ENCODE results near the gene AGAP2. TPM values are rescaled to one million over a fixed set of nuclear protein-coding genes. Genes with fewer than 3 reads are reported as not detected.

Gene AGAP2
- total RNA-seq, 6 donors from 2014 or later, result 2.0 to 7.3 (median 5.8) TPM

DNA sequence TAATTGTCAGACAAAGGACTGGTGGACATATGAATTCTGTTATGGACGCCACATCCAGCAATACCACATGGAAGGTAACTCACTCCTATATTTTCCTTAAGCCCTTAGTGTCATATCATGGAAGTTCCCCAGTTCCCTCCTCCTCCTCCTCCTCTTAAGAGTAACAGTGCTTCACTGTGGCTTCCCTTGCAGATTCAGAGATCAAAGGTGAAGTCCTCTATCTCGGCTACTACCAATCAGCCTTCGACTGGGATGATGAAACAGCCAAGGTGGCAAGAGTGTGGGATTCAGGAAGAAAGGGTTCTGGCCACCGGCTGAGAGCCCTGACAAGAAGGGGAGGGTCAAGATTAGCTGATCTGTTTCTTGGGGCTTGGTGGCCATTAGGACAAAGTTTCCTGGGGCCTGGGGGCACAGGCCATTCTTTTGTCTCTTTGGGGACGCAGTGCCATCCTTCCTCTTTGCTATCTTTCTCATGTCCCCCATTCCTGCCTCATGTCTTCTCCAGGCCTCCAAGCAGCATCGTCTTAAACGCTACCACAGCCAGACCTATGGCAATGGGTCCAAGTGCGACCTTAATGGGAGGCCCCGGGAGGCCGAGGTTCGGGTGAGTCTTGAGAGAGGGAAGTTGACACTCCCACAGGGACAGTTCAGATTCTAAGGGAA is 42.6 kb downstream of the AGAP2 start:
- no peak overlapping the region for H3K4me3 ChIP-seq
- peaks cover 9 to 43% (median 24%) of the 10 kb centered on the region in 4 donors for H3K36me3 ChIP-seq
- H3K27ac ChIP-seq, result no peak overlapping the region
- DNase-seq (no peak), ATAC-seq (ENCODE audit: low FRiP score in 2 of 2) (no peak)
- 95 to 97% methylated on average over 11 of the region's 11 CpGs for WGBS, 2 donors
- H3K9me3 ChIP-seq, result no peaks in the 10 kb centered on the region
- peaks cover 13 to 21% (median 15%) of the 10 kb centered on the region in 4 donors for H3K4me1 ChIP-seq
- TF ChIP-seq, protein P1, sequence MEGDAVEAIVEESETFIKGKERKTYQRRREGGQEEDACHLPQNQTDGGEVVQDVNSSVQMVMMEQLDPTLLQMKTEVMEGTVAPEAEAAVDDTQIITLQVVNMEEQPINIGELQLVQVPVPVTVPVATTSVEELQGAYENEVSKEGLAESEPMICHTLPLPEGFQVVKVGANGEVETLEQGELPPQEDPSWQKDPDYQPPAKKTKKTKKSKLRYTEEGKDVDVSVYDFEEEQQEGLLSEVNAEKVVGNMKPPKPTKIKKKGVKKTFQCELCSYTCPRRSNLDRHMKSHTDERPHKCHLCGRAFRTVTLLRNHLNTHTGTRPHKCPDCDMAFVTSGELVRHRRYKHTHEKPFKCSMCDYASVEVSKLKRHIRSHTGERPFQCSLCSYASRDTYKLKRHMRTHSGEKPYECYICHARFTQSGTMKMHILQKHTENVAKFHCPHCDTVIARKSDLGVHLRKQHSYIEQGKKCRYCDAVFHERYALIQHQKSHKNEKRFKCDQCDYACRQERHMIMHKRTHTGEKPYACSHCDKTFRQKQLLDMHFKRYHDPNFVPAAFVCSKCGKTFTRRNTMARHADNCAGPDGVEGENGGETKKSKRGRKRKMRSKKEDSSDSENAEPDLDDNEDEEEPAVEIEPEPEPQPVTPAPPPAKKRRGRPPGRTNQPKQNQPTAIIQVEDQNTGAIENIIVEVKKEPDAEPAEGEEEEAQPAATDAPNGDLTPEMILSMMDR (IDR thresholded peaks at IDR 0.05), result no peak
- TF ChIP-seq POLR2A (IDR thresholded peaks at IDR 0.05), result no peak
- TF ChIP-seq EP300 (IDR thresholded peaks at IDR 0.05), result no peak
- TF ChIP-seq POLR2AphosphoS5 (IDR thresholded peaks at IDR 0.05), result no peak
- no peaks in the 10 kb centered on the region for H3K27me3 ChIP-seq

DNA sequence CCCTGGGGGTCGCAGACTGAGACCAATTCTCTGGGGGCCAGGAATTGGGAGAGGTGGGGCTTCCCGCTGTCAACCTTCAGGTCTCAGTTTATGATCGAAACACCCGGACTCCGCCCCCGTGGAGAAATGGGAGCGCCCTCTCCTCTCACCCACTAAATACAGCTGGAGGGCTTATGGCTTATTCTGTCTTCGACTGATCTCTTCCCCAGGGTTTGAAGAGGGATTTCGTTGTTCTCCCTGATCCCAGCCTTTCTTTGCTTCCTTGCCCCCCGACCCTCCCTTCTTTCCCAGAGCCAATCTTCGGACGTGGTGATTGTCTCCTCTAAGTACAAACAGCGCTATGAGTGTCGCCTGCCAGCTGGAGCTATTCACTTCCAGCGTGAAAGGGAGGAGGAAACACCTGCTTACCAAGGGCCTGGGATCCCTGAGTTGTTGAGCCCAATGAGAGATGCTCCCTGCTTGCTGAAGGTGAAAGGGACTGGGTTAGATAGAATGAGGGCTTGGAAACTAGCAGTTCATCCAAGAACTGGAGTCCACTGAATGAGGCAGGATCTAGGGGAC is 44.0 kb downstream of the AGAP2 start:
- Histone ChIP-seq H3K9me3 (no peaks in the 10 kb centered on the region), H3K27me3 (no peaks in the 10 kb centered on the region), H3K27ac (peak overlapping the region; percentile 78 to 91 (median 84)), H3K4me3 (peak overlapping the region; percentile 76 to 92 (median 88)), H3K4me1 (peaks cover 13 to 21% (median 15%) of the 10 kb centered on the region in 4 donors), H3K36me3 (peaks cover 9 to 36% (median 24%) of the 10 kb centered on the region in 4 donors)
- WGBS, 2 donors, result 1 to 2% methylated on average over 8 to 15 of the region's 15 CpGs
- peak in 1 of 2 donors; percentile 2 for ATAC-seq (ENCODE audit: low FRiP score in 2 of 2)
- DNase-seq, result no peak
- no peak for TF ChIP-seq POLR2AphosphoS5 (IDR thresholded peaks at IDR 0.05)
- TF ChIP-seq EP300 (IDR thresholded peaks at IDR 0.05), result no peak
- TF ChIP-seq POLR2A (IDR thresholded peaks at IDR 0.05), result no peak
- TF ChIP-seq, protein P1 (IDR thresholded peaks at IDR 0.05), result no peak

DNA sequence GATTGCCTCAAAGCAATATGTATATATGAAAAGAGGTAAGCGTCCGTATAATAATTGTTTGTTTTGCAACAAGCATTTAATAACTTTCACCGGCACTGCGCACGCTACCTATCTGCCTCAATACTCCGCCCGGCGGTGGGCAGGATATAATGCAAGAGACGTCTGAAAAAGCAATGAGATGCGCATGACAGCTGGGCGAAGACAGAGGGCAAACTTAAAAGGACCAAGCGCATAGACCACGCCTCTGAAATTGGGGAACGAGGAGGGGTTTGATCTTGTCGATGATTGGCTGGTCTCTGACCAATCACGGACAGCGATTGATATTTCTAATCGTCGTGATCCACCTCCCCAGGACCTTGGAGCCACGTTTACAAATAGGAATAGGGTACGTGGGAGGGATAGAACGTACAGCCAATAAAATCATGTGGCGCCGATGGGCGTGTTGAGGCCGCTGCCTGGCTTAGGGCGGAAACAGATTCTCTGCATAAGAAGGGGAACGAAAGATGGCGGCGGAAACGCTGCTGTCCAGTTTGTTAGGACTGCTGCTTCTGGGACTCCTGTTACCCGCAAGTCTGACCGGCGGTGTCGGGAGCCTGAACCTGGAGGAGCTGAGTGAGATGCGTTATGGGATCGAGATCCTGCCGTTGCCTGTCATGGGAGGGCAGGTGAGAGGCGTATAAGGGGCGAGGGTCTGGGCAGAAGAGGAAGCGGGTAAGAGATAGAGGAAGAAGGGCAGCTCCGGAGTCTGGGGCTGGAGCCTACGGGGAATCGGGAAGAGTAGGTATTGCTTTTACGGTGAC is 44.7 kb downstream of the AGAP2 start, which contains the start of gene OS9:
TSS of gene OS9 (plus strand) at position 474 of the 800 bp plus-strand sequence. CDS start at position 504, 30 bp downstream.
- Histone ChIP-seq H3K9me3 (no peaks in the 10 kb centered on the region), H3K27me3 (no peaks in the 10 kb centered on the region), H3K36me3 (peaks cover 9 to 33% (median 24%) of the 10 kb centered on the region in 4 donors), H3K27ac (peak within 1 kb of the TSS; percentile 78 to 91 (median 84)), H3K4me3 (peak within 1 kb of the TSS; percentile 76 to 92 (median 88)), H3K4me1 (peaks cover 13 to 21% (median 15%) of the 10 kb centered on the region in 4 donors)
- TF ChIP-seq POLR2A (IDR thresholded peaks at IDR 0.05) (peak in 3 of 4 donors; percentile 73 to 89 (median 81)), EP300 (IDR thresholded peaks at IDR 0.05) (no peak), POLR2AphosphoS5 (IDR thresholded peaks at IDR 0.05) (peak; percentile 84 to 88)
- TF ChIP-seq, protein P1 (IDR thresholded peaks at IDR 0.05), result peak; percentile 63 to 86 (median 82)
- WGBS, 2 donors, result 0% methylated on average over 44 to 45 of the region's 45 CpGs
- ATAC-seq (ENCODE audit: low FRiP score in 2 of 2) (peak; percentile 99 to 100), DNase-seq (peak; percentile 79 to 99)

DNA sequence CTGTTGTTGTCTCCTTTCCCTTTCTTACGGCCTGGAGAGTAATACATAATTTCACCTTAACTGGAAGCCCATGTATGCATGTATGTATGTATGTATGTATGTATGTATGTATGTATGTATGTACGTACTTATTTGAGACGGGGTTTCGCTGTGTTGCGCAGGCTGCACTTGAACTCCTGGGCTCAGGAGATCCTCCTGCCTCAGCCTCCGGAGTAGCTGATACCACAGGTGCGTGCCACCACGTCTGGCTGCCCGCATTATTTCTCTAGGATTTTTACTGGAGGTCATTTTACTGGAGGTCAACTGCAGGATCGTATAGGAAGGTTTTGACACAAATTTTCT is 45.3 kb downstream of the AGAP2 start:
- H3K4me3 ChIP-seq, result peak overlapping the region in 3 of 4 donors; percentile 20 to 92 (median 85)
- H3K9me3 ChIP-seq, result no peaks in the 10 kb centered on the region
- 50 to 59% methylated on average over 10 of the region's 10 CpGs for WGBS, 2 donors
- H3K36me3 ChIP-seq, result peaks cover 9 to 28% (median 20%) of the 10 kb centered on the region in 4 donors
- peaks cover 13 to 21% (median 15%) of the 10 kb centered on the region in 4 donors for H3K4me1 ChIP-seq
- DNase-seq, result no peak
- TF ChIP-seq, protein P1 (IDR thresholded peaks at IDR 0.05), result no peak
- no peak for TF ChIP-seq EP300 (IDR thresholded peaks at IDR 0.05)
- no peak for TF ChIP-seq POLR2A (IDR thresholded peaks at IDR 0.05)
- no peak for TF ChIP-seq POLR2AphosphoS5 (IDR thresholded peaks at IDR 0.05)
- peak overlapping the region in 2 of 4 donors; percentile 39 to 71 for H3K27ac ChIP-seq
- ATAC-seq (ENCODE audit: low FRiP score in 2 of 2), result no peak
- H3K27me3 ChIP-seq, result no peaks in the 10 kb centered on the region
